Measurements from ENCODE around the gene PCDHA5. TPM values are rescaled to one million over a fixed set of nuclear protein-coding genes. Genes with fewer than 3 reads are reported as not detected.
"Not testable (repeated sequence)": the region's sequence is repeated elsewhere in the genome, so short reads cannot be mapped to it uniquely, and the experiment has no call there.

PCDHA5 gene
- total RNA-seq, 1 experiment from 2014 or later = not detected

GRCh38 chr5:140787849-140788504 lies 33.4 kb upstream of the PCDHA5 start:
- H3K36me3 ChIP-seq (ENCODE audit: control insufficient read depth, insufficient read depth, low read length); H3K4me3 Mint-ChIP-seq (ENCODE audit: unreplicated experiment); H3K36me3 Mint-ChIP-seq (ENCODE audit: insufficient read depth, unreplicated experiment); POLR2A ChIA-PET; H3K27ac Mint-ChIP-seq (ENCODE audit: unreplicated experiment); BruUV-seq (replicated peaks); DNase-seq; H3K4me1 ChIP-seq; H3K27me3 Mint-ChIP-seq (ENCODE audit: insufficient read depth, unreplicated experiment); H3K4me3 ChIP-seq (ENCODE audit: low read depth, low read length); H3K27me3 ChIP-seq (replicated peaks; ENCODE audit: control insufficient read depth, insufficient read depth, low read length); CTCF ChIA-PET; H3K4me1 Mint-ChIP-seq (ENCODE audit: low read depth, unreplicated experiment); intact Hi-C loops (cut with micrococcal nuclease; ENCODE audit: unreplicated experiment): not testable (repeated sequence)
- H3K9me3 ChIP-seq = peaks cover 16% of the 10 kb centered on the region; the same call in 1 of the 2 replicates
- peaks cover 25% of the 10 kb centered on the region for H3K9me3 Mint-ChIP-seq (ENCODE audit: unreplicated experiment)

GRCh38 chr5:140791089-140791488 lies 30.3 kb upstream of the PCDHA5 start:
- Mint-ChIP-seq H3K27me3 (ENCODE audit: insufficient read depth, unreplicated experiment) (no peaks in the 10 kb centered on the region), H3K36me3 (ENCODE audit: insufficient read depth, unreplicated experiment) (no peaks in the 10 kb centered on the region), H3K4me3 (ENCODE audit: unreplicated experiment) (no peak overlapping the region), H3K4me1 (ENCODE audit: low read depth, unreplicated experiment) (no peaks in the 10 kb centered on the region), H3K27ac (ENCODE audit: unreplicated experiment) (no peak overlapping the region), H3K9me3 (ENCODE audit: unreplicated experiment) (peaks cover 16% of the 10 kb centered on the region)
- DNase-seq = no peak
- ChIA-PET POLR2A (no interaction called here), CTCF (no interaction called here)
- H3K4me3 ChIP-seq (ENCODE audit: low read depth, low read length) = no peak overlapping the region
- BruUV-seq (replicated peaks) = no TSS peak
- H3K36me3 ChIP-seq (ENCODE audit: control insufficient read depth, insufficient read depth, low read length) = no peaks in the 10 kb centered on the region
- intact Hi-C loops (cut with micrococcal nuclease; ENCODE audit: unreplicated experiment) = no loop called here
- H3K4me1 ChIP-seq = no peaks in the 10 kb centered on the region
- H3K9me3 ChIP-seq = peaks cover 11% of the 10 kb centered on the region; the same call in 1 of the 2 replicates
- no peak for TF ChIP-seq CTCF (IDR thresholded peaks at IDR 0.05; ENCODE audit: insufficient read depth in 1 of 2, low read depth in 1 of 2, low read length in 1 of 2, severe bottlenecking in 1 of 2, unreplicated experiment in 1 of 2)
- H3K27me3 ChIP-seq (replicated peaks; ENCODE audit: control insufficient read depth, insufficient read depth, low read length) = no peaks in the 10 kb centered on the region

GRCh38 chr5:140794595-140795258 lies 26.7 kb upstream of the PCDHA5 start, which contains the start of gene PCDHA2:
TSS of gene PCDHA2 (plus strand) at chr5:140794852.
- no TSS peak for BruUV-seq (replicated peaks)

More at GRCh38 chr5:140794595-140795258, 26.7 kb upstream of the PCDHA5 start, which contains the start of gene PCDHA2:
- DNase-seq = no peak
- H3K27ac Mint-ChIP-seq (ENCODE audit: unreplicated experiment) = no peak within 1 kb of the TSS
- no peak within 1 kb of the TSS for H3K4me3 Mint-ChIP-seq (ENCODE audit: unreplicated experiment)
- ChIA-PET CTCF (no interaction called here), POLR2A (no interaction called here)
- Histone ChIP-seq H3K27me3 (replicated peaks; ENCODE audit: control insufficient read depth, insufficient read depth, low read length) (no peaks in the 10 kb centered on the region), H3K36me3 (ENCODE audit: control insufficient read depth, insufficient read depth, low read length) (no peaks in the 10 kb centered on the region), H3K4me1 (no peaks in the 10 kb centered on the region), H3K4me3 (ENCODE audit: low read depth, low read length) (no peak within 1 kb of the TSS), H3K9me3 (peaks cover 3% of the 10 kb centered on the region; the same call in 1 of the 2 replicates)
- no peaks in the 10 kb centered on the region for H3K27me3 Mint-ChIP-seq (ENCODE audit: insufficient read depth, unreplicated experiment)
- H3K4me1 Mint-ChIP-seq (ENCODE audit: low read depth, unreplicated experiment) = no peaks in the 10 kb centered on the region
- peaks cover 16% of the 10 kb centered on the region for H3K9me3 Mint-ChIP-seq (ENCODE audit: unreplicated experiment)
- no peak for TF ChIP-seq CTCF (IDR thresholded peaks at IDR 0.05; ENCODE audit: insufficient read depth in 1 of 2, low read depth in 1 of 2, low read length in 1 of 2, severe bottlenecking in 1 of 2, unreplicated experiment in 1 of 2)
- intact Hi-C loops (cut with micrococcal nuclease; ENCODE audit: unreplicated experiment) = no loop called here
- H3K36me3 Mint-ChIP-seq (ENCODE audit: insufficient read depth, unreplicated experiment) = no peaks in the 10 kb centered on the region

Measured in Caco-2 (cell line).